ENCODE measurements around the gene ARHGEF7.
A peak's percentile ranks its signal among the peaks of the same experiment; 100 is the strongest.

Gene ARHGEF7

DNA sequence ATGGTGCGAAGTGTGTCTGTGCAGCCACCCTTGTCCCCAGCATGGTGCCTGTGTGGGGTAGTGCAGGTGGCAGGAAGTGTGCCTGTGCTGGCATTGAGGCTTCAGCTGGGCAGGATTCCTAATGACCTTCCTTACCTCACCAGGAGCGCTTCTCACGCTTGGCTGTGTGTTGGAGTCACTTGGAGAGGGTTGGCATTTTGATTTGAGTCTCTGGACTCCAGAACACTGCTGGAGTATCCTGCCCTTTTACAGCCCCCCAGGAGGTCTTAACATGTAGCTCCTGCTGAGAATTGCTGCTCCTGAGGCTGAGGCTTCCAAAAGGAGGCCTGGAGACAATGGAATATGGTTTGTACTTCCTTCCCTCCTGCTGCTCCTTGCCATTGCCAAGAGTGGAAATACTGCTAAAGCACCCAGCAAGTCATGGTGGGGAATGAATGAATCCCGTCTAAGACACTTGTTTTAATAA lies 87.1 kb downstream of the ARHGEF7 start:
- DNase-seq = no peak

DNA sequence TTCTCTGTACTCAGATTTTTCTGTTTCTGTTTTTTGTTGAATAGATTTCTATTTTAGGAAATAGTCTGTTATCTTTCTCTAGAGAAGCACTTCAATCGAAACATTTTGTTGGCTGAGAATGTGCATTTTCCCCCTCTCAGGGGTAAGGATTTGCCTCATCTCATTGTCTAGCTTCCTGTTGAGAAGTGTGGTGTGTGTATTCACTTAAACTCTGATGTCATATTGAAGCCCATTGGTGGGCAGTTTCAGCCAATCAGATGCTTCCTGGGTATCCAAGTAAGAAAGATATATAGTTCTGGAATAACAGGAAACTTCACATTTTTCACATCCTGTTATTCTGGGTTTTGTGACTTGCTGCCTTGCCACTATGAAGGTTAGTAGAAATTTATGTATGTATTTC lies 87.6 kb downstream of the ARHGEF7 start:
- no peak for DNase-seq

DNA sequence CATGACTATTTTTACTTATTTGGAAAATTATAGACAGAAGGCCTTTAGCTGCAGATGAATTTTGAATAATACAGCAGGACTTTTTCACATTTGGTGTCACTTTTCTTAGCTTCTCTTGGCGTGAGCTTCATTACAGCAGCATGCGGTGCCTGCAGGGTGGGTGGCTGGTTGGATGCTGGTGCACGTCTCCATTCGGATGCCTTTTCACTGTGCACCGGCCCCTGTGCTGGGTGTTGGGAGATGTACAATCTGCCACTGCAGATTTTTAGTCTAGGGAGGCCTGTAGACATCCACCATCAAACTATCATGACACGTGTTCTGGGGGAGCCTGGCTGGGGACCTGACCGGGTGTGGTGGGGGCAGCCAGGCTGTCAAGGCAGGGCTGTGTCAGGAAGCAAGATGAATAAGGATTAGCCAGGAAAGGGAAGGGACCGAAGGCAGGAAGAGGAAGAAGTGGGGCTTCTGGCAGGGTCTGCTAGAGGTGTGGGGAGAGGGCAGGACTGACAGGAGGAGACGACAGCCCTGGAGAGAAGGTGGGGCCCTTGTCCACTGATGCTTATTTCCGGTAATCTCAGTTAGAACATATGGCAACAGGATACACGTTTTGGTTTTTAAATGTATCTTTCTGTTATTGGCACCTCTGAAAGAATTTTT lies 88.8 kb downstream of the ARHGEF7 start:
- DNase-seq = no peak

- DNase-seq = no peak
These were observed 89.5 kb downstream of the ARHGEF7 start for GRCh38 chr13:111204438-111205177.

DNA sequence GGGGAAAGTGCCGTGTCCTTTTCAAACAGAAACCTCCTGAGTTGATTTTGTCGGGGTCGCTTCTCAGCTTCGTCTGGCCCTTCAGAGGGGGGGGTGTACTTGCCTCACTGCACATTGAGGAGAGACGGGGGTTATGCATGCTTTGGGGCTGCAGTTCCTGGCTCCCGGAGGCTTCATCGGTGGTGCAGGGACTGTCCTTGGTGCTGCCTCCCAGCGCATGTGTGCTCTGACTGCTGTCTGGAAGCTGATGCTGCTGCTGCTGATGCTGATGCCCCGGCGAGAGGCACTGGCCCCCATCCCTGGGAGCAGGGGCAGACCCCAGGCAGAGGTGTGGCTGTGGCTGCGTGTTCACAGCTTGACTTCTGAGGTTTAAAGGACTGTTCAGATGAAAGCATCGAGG lies 91.0 kb downstream of the ARHGEF7 start:
- no peak for DNase-seq

DNA sequence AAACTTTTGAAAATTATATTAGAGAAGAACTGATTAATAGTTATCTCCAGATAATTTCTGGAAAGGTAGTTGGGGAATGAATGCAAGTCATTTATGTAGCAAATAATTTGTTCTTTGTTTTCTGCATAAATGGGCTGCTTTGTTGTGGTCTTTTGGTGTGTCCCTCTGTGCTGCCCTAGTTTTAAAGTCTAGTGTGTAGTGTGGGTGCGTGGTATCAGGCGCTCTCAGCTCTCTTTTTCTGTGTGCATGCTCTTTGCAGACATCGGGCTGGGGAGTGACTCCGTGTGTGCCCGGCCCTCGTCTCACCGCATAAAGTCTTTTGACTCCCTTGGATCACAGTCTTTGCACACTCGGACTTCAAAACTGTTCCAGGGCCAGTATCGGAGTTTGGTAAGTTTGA lies 94.5 kb downstream of the ARHGEF7 start:
- DNase-seq = no peak

GRCh38 chr13:111210091-111210490 lies 95.0 kb downstream of the ARHGEF7 start:
- no peak for DNase-seq

DNA sequence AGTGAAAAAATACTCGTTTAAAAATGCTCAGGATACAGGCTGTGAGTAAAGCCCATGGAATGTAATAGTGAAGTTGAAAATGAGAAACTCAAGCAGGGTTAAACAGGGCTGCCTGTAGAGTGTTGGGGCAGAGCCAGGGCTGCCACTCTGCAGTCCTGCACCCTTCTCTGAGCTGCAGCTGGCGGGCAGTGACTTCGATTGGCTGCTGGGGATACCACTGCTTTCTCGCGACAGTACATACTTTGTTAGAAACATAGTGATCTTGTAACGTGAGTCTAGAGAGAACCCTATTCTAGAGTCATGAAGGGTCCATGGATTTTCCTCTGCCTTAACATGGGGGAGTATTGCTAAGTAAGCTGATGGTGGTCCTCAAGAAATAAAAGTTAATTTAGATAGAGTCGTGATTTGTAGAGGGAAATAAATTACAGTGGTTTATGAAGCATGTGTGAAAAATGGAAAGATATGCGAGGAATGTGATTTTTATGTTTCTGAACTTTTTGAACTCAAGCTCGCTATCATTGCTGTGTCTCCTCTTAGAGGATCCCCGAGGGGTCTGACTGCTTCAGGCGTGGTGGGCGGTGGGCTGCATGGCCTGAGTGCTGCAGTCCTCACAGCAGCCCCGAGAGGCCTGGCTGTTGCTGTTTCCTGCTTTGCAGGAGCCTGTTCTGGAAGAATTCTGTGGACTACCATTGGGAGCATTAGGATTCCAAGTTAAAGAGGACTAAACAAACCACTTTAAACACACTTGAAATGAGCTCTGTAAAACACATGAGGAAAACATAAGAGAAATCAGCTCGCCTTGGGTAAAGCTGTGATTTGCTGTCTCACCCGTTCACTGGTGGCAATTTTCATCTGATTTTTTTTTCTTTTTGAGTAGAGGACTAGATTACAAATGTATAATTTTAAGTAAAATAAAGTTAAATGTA lies 95.7 kb downstream of the ARHGEF7 start:
- DNase-seq = no peak

DNA sequence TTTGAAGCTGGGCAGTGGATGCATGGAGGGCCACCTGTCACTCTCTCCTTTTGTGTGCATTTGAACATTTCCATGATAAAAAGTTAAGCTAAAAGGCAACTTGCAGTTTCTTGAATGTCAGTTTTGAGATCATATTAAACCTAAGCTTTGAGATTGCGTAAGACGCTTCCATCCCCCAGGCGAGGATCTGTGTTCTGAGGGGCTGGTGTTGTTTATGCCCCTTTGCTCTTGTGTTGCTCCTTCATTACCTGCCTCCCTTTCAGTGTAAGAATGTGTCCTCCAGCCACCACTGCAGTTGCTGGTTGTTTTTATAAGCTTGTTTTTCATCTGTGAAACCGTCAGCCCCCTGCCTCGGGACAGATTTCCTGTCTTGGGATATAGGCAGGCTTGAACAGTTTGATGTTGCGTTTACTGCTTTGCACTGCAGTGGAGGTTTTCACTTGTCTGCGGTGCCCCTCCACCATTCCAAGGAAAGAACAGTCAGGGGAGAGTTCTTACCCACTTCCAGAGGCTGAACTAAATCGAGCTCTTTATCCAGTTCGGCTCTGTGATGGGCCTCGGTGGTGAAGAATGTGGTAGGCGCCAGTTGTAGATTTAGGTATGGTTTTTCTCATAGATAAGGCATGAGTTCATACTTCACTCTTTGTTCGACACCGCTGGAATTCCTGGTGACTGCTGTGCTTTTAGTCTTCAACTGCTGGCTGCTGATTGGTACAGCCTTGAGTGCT lies 96.8 kb downstream of the ARHGEF7 start:
- no peak for DNase-seq

DNA sequence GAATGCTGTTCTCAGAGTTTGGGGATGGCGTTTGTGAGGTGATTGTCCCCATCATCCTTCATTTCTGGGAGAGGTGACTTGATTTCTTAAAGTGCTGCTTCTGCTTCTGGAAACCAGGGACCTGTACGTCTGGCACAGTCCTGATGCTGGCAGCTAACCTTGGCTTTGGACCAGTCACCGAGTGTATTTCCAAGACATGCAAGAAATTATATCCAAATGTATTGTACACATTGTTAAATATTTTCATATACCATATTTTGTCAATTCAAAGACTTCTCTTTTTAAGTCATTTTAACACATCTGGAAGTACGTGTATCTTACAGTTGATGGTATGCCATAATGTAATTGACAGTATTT lies 97.4 kb downstream of the ARHGEF7 start:
- DNase-seq = no peak

DNA sequence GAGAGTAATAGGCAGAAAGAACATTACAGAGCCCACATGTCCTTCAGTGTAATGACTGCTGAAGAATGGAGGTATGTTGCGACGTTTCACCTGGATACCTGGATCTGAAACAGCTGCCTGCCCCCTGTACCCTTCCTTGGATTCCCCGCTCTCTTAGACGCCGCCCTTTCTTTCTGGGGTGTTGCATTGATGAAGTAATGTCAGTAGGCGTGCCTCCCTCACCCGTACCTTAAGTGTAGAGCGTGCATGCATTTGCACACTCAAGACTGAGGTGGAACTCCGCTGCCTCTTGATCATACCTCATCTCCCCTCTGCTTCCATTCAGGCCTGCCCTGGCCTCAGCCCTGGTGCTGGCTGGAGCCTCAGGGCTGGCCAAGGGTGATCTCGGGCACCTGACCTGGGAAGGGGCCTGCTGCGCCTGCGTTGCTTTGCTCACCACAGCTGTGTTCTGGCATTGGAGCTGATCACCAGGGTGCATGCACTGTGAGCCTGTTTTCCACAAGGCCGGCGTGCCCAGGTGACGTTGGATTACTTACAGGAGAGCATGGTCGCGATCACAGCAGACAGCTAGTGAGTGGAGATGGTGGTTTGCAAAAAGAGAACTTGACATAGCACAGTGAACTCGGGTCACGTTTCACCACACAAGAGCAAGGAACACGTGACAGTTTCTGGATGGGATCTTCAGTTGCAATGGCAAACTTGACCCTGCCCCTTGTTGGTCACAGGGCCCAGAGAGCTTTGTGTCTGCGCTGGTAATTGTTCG lies 99.0 kb downstream of the ARHGEF7 start:
- DNase-seq = peak; percentile 96

DNA sequence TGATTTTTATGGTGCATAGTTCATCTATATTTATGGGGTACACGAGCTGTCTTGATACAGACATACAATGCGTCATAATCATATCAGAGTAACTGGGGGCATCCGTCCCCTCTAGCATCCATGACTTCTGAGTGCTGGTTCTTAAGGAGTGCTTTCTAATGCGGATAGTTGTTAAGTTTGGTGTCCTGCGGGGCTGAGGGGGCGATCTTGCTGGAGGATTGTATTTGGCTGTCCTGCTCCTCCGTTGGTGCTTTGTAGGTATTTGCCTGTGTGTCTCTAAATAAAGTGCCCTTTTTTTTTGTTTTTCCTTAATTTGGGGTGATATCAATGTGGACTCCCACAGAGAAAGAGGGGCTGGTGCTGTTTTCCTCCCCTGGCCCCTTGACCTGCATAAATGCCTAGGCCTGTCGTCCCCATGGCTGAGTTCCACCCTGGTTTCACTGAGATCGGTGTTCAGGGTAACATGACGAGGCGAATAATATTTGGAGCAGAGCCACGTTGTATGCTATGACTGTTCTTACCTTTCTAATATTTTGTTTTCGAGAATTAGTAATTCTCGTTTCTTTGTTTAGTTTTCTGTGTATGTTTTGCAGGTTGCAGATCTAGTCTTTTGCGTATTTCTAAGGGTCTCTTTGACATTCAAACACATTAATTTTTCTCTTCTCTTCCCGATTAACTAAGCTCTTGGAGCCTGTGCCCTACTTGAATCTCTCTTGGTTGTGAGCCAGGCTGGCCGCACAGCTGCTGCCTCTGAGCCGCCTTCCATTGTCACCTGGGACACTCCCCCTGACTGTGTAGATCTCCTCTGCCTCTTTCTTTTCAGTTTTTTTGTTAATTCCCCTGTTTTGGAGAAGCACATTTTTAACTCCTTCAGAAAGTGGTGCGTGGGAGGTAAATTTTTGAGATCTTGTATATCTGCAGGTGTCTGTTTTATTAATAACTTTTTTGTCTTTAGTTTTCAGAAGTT lies 100.3 kb downstream of the ARHGEF7 start:
- DNase-seq = no peak

DNA sequence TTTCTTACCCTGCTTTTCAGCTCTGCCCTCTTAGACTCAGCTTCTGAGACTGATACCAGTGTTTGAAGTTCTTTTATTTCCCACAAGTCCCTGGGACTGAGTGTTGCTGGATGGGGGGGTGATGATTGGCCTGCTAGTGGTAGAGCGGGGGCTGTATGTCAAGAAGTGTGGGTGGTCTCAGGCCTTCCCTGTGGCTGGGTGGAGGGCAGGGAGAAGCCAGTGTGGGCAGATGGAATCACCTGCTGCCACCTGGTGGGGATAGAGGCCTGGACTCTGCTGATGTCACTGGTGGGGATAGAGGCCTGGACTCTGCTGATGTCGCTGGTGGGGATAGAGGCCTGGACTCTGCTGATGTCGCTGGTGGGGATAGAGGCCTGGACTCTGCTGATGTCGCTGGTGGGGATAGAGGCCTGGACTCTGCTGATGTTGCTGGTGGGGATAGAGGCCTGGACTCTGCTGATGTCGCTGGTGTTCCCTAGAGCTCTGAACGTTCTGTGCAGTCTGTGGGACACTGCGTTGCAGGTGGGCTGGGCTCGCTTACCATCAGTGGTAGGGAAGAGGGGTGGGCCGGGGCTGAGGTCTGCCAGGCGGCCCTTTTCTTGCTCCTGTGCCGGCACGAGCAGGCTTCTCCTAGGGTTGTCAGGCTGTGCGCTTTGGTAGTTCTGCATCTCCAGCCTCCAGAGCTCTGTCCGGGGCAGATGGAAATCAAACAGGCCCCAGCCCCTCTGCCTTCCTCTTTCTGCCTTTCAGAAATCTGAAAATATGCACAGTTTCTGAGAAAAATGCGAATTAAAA lies 101.3 kb downstream of the ARHGEF7 start:
- no peak for DNase-seq

GRCh38 chr13:111217641-111218040 lies 102.5 kb downstream of the ARHGEF7 start:
- DNase-seq = no peak

DNA sequence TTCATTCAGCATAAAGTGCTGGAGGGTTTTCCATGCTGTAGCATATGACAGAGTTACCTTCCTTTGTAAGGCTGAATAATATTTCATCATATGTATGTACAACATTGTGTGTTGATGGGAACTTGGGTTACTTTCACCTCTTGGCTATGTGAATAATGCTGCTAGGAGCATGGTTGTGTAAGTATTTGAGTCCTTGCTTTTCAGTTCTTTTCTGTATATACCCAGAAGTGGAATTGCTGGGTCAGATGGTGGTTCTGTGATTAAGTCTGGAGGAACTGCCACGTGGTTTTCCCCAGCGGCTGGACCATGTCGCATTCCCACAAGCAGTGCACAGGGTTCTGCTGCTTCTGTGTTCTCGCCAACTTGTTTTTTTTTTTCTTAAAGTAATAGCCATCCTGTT lies 104.2 kb downstream of the ARHGEF7 start:
- DNase-seq = no peak

DNA sequence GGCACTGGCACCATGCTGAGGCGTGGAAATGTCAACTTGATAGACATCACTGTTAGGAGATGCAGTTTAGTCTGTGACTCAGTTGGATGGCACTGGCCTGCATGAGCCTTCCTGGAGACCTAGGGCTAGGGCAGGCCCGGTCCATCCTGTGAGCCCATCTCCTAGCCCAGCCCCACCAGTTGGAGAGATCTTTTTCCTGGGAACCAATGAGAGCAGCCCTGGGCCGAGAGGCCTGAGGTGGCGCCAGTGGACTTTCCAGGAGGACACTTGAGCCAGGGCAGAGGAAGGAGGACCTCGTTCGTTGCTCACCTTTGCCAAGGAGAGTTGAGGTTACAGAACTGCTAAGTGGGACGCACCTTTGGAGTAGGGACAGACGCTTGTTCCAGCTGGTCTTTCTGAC lies 104.8 kb downstream of the ARHGEF7 start:
- no peak for DNase-seq

DNA sequence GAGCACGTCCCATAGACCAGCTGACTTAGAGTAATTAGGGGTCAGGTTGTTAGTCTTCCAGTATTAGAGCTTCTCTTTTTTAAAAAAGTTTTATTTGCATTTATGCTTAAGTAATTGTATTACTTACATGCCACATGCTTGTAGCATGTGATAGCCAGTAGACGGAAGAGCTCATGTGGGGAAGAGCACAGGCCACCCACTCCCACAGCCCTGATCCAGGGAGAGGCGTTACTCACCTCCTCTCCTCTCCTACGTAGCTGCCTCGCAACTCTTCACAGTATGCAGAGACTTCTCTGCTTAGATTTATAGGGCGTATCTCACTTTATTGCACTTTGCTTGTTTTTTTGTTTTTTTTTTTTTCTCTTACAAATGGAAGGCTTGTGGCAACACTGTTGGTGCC lies 110.1 kb downstream of the ARHGEF7 start:
- DNase-seq = no peak

- no peak for DNase-seq
These were observed 110.9 kb downstream of the ARHGEF7 start for GRCh38 chr13:111225810-111226546.

DNA sequence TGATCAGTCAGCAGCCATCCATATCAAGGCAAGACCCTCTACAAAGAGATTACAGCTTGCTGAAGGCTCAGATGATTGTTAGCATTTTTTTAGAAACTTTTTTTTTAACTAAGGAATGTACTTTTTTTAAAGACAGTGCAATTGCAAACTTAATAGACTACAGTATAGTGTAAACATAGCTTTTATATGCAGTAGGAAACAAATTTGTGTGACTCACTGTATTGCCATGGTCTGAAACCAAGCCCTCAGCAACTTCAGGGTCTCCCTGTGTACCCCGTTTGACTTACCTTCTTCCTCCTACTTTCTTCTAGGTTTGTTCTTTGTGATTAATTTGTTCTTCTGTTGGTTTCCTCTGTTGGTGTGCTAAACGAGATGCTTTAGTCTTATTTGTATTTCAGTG lies 112.3 kb downstream of the ARHGEF7 start:
- DNase-seq = no peak

Measured in NCI-H187 treated with DMSO at 0.1 percent for 48 hours (cell line).